Stimulated activated CD4-positive, alpha-beta T cell treated with anti-CD3 and anti-CD28 coated beads, Interleukin-12 subunit alpha, Interleukin-12 subunit beta, amount 100 ng/mL, for 48 hours (primary cell): Measurements from ENCODE around the gene SEPTIN12.

ENCODE experiments used
- DNase-seq, 3 donors: peaks; one replicate each; pipeline ENCODE4 v3.0.0-alpha.2; 2020; ENCODE audit warnings: low read depth in 2 of 3, low spot score in 1 of 3

The SEPTIN12 gene

DNA sequence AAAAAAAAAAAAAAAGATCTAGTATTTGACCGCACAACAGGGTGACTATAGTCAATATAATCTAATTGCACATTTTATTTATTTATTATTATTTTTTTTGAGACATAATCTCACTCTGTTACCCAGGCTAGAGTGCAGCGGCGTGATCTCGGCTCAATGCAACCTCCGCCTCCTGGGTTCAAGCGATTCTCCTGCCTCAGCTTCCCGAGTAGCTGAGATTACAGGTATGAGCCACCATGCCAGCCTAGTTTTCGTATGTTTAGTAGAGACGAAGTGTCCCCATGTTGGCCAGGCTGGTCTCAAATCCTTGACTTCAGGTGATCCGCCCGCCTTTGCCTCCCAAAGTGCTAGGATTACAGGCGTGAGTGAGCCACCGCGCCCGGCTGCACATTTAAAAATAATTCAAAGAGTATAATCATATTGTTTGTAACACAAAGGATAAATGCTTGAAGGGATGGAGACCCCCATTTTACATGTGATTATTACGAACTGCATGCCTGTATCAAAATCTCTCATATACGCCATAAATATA lies 54.9 kb downstream of the SEPTIN12 start:
- DNase-seq, result no peak

DNA sequence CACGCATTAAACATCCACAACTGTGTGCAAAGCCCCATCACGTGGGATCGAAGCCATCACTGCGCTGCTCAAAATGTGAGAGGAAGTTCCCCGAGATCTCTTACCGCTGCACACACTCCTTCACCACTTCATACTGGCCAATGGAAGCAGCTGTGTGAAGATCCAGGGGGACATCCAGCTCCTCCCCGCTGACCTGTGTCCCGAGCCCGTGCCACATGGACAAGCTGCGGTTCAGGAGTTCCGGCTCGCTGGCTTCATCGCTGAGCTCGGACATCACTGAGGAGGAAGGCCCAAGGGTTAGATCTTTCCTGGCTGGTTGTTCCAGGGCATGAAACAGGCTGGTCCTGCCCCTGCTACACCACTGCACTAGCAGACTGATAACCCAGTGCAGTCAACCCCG lies 58.3 kb downstream of the SEPTIN12 start:
- DNase-seq, result no peak

DNA sequence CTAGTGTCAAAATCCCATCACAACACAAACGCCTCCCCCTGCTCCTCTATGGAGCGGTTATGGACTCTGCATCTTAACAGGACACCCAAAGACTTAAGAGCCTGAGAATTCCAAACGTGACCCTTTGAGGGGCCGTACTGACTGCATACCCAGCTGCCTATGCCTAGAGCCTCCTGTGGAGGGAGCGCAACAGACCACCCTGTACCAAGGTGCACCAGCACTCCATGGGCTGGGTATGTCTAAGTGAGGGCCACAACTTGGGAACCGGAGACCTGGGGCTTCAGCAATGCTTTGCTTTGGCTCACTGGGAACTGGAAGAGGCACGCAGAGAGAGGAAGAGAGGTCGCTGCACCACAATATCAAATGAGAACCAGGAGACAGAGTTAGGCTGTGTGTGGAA lies 59.5 kb downstream of the SEPTIN12 start:
- no peak for DNase-seq
